ENCODE data around the gene ZP1.

The ZP1 gene

DNA sequence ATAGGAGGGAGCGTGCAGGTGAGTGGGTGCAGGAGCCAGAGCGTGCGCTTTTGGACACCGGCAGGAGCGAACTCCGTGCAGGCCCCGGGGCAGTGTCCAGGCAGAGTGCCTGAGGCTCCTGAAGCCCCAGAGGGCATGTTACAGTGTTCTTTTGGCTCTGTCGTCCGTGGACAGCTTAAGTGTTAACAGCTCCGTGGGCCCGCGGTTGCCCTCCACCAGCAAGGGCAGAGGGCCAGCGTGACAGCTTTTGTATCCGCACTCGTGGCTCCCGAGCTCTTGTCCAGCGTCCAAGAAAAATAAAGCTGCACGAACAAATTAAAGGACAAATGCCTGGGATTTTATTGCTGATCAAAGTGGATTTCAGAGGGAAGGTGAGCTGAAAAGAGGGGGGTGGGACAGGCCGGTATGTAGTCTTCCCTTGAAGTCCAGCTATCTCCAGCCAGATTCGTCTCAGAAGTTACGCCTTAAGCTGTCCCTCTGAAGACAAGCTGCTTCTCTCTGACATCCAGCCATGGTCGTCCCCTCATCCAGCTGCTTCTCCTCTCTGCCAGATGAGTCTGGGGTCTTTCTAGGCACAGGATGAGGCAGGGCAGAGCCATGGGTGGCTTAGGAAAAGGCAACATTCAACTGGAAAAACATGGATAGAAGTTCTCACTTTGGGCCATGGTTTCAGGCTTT lies 45.6 kb downstream of the ZP1 start:
- DNase-seq: no peak

DNA sequence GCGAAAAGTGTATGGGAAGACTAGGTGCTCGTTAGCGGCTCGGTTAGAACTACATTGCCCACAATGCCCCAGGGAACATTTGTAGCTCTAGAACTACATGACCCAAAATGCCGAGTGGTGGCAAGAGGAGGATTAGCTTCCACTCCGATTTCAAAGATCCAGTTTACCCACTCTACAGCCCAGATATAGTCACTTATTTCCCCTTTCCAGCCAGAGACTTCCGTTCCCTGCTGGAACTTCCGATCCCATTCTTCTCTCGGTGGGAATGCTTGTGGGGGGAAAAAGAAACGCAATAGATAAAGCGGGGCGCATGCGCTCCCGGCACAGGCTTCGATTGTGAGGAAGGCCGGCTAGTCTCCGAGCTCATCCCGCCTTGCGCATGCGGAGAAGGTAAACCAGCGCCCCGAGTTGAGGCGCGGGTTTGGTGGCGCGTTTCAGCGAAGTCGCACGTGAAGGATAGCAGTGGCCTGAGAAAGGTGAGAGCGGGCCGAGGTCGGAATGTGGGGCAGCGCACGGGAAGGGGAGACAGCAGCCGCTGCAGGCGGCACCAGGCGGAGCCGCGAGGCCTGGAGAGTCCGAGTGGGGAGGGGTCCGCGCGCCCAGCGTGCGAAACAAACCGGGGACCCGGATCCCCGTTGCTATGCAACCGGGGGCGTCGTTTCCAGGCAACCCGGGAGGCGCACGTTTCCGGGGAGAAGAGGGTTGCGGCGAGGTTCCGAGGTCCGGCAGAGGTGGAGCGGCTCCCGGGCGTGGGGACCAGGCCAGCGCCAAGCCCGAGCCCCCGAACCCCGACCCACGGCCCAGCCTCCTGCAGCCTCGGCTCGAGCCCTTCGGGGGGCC lies 46.7 kb downstream of the ZP1 start, which contains the start of gene TMEM109:
Gene TMEM109, plus strand, starts transcription at position 366 of the 840 bp plus-strand sequence. CDS start 5,536 bp downstream, outside the sequence.
- DNase-seq: peak; percentile 89

DNA sequence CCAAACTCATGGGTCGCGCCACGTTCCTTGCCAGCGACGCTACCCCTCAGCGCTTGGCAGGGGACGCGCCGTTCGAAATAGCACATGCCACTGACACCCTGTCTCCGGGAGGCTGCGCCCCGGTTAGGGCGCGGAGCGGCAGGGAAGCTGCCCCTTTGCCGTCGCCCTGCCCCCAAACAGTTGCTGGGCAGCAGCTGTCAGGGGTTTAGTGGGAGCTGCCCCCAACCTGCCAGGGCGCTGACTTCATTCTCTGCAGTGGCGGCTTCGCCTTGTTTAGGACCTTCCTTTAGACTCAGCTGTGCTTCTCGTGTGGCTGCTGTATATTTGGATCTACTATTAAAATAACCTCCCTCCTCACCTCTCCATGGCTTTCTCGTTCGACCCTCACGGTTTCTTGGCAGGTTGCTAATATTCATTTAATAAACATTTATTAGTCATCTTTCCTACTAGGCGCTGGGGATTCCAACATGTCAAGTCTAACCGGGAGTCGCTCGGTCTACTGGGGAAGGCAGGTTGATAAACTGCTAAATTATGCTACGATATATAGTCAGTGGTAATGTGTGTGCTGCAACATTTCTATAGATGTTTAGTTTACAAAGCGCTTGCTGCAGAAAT lies 47.4 kb downstream of the ZP1 start:
- no peak for DNase-seq

DNA sequence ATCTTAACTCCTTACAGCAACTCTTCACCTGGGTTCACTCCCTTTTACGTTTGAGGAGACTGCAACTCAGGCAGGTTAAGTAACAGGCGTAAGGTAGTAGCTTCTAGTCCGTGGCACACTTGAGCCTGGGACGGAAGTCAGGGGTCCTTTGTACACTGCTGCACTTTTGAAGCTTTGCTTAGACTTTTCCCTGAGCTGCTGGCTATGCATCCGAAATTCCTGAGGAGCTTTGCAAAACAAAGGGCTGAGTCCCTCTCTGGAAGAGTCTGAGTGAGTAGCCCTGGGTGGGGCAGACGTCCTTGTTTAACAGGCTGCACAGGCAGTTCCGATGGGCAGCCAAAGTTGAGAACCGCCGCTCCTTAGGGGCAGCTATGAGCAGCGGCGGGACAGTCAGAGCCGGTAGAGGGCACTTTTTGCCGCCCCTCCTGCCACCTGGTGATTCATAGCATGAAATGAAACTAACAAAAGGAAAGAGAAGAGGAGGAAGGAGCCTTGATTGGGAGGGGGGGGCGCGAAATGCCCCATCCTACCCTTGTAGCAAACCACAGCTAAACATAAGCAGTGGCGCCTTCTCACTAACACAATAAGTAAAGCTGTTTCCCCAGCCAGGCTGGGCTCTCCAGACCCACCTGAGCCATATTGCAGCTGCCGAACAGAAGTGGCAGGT lies 48.0 kb downstream of the ZP1 start:
- DNase-seq: no peak

DNA sequence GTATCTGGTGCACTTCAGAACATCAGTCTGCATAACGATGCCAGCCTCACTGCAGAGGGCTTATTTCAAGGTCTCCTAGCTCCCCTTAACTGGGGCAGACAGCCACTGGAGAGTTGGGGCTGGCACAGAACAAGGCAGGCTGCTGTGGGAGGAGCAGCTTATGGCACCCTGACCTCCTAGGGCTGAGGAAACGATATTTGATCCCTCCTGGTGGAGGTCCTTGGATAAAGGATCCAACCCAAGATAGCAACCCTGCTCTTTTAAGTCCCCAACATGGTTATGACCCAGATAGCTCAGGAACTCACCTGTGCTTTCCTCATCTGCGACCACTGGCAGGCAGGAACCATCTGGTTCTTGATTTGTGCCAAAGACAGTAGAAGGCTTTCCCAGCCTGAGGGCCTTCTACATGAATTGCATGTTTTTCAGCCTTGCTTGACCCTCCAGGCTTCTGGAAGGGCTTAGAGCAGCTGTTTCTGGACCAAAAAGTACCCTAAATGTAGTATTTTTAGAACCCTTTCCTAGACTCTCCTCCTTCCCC lies 49.4 kb downstream of the ZP1 start:
- no peak for DNase-seq

DNA sequence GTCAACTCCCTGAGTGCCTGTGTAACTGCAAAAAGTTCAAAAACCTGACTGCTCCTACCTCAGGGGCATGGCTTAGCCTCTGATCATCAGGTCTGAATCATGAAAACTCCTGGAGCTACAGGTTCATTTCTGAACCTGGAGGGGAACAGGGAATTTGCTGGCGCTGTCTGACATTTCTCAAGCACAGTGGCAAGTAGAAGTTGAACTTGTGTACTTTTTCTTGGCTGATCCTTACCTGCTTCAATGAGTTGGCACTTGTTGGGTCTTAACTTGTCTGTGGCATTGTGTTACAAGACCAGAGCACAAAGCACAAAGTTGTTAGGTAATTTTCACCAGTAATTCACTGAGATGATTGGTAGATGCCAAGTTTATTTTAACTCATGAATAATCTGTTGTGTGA lies 49.9 kb downstream of the ZP1 start:
- no peak for DNase-seq

GRCh38 chr11:60918251-60918938 lies 51.1 kb downstream of the ZP1 start:
- DNase-seq: no peak

GRCh38 chr11:60918939-60919265 lies 51.6 kb downstream of the ZP1 start:
- DNase-seq: no peak

GRCh38 chr11:60919320-60919719 lies 52.0 kb downstream of the ZP1 start:
- no peak for DNase-seq

DNA sequence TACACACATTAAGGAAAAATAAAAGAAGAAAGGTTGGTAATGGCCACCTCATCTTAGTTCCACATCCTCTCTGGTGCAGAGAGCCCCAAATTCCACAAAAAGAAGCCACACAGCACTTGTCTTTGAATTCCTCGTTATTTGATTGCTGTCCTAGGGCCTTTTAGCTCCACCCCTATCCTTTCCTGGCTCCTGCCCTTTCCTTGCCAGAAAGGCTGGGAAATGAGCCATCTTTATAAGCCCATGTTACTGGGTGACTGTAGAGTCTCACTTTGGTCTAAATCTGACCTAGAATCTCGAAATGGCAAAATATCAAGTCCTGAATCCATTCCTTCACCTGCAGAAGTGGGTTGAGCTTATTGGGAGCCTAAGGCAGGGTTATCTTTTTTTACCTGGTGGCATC lies 52.6 kb downstream of the ZP1 start:
- no peak for DNase-seq

DNA sequence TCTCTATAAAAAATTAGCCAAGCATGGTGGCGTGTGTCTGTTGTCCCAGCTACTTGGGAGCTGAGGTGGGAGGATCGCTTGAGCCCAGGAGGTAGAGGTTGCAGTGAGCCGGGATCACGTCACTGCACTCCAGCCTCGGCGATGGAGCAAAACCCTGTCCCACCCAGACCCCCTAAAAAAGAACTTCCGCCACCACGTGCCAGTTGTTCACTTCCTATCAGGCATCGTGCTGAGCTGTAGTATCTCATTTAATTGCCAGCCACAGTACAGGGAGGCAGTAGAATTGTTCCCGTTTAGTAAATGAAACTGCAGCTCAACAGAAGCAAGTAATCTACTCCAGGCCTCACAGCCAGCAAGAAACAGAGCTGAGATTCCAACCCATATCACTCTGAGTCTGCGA lies 53.9 kb downstream of the ZP1 start:
- DNase-seq: no peak

DNA sequence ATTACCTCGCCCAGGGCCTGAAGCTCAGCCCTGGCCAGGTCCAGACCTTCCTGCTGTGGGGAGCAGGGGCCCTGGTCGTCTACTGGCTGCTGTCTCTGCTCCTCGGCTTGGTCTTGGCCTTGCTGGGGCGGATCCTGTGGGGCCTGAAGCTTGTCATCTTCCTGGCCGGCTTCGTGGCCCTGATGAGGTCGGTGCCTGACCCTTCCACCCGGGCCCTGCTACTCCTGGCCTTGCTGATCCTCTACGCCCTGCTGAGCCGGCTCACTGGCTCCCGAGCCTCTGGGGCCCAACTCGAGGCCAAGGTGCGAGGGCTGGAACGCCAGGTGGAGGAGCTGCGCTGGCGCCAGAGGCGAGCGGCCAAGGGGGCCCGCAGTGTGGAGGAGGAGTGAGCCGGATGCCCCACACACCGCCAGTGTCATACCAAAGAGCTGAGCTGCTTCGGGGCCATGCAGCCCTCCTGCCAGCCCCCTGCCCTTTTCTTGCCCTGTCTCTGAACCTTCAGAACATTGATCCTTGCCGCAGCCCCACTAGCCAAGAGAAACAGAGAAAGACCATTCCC lies 54.5 kb downstream of the ZP1 start:
- DNase-seq: no peak

DNA sequence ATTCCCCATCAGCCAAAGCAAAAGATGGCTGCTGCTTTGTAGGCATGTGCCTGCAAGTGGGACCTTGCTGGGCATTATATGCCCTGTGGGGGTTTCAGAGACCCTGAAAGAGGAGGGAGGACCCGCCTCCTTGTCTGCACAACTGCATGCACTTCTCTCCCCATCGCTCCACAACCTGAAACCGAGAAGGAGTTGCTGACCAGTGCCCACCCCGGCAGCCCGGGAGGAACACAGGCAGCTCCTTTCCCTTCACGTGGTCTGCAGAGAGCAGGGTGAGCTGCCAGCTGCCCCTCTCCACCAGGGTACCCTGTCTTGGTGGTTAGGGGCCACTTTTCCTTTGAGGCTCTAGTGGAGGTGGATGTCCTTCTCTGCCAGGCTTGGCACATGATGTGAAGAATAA lies 55.6 kb downstream of the ZP1 start:
- no peak for DNase-seq

- DNase-seq: no peak
These were observed 56.0 kb downstream of the ZP1 start for GRCh38 chr11:60923326-60923725.

- DNase-seq: no peak
These were observed 56.4 kb downstream of the ZP1 start for GRCh38 chr11:60923800-60924109.

DNA sequence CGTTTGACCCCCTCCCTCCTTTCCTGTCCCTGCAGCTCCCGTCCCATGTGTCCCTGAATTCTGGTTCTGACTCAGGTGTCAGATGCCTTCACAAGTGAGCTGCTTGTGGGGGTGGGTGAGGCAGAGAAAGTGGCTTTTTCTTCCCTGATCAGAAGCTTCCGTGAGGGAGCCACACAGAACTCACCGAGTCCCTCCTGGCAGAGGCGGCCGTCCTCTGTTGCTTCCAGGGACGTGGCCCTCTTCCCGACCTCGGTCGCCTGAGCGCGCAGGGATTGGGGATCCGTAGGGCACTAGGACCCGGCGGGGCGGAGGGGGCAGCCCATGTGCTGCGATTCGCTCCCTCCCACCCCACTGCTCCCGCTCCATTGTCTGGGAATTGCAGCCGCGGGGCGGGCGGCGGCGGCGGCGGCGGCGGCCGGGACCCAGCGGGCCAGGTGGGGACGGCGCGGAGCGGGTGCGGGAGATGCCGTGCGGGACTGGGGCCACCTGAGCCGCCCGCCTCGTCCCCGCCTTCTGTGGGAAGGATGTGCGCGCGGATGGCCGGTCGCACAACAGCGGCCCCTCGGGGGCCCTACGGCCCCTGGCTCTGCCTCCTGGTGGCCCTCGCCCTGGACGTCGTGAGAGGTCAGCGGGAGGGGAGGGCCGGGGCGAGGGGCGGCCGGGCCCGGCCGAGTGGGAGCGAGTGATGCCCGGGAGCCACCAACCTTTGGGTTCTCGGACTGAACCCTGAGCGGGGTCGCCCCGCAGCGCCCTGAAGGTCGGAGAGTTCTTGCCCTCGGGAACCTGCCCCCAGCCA lies 57.0 kb downstream of the ZP1 start, which contains the start of gene TMEM132A:
Gene TMEM132A, plus strand, starts transcription at position 351 of the 796 bp plus-strand sequence. Its CDS starts 174 bp downstream, at position 525.
- DNase-seq: peak; percentile 46

Measured in NCI-H1694 (cell line).